Calu3 (cell line): ENCODE data around the gene NAT10. TPM values are rescaled to one million over a fixed set of nuclear protein-coding genes. Genes with fewer than 3 reads are reported as not detected.
"Not testable (repeated sequence)": the region's sequence is repeated elsewhere in the genome, so short reads cannot be mapped to it uniquely, and the experiment has no call there.

Experiments used
- BruUV-seq: library from RNA; stranded (reverse); fragments of 400-500 nt; replicated peaks from 2 replicates; lab custom pipeline; 2021; lab: Mats Ljungman, UMichigan
- CTCF ChIA-PET: fragments of 300-600 bp; sonication (Branson Sonifier 250); formaldehyde crosslinking; loops from one replicate; lab custom pipeline; 2022; ENCODE audit warnings: antibody characterized with exemption; lab: Charles Lee
- DNase-seq: peaks from one replicate; pipeline ENCODE4 v3.0.0; 2022
- H3K27ac Mint-ChIP-seq: one replicate; pipeline ENCODE4 v1.8.0; 2022; ENCODE audit warnings: mixed read lengths; ENCODE audit not compliant: unreplicated experiment
- H3K27me3 Mint-ChIP-seq: one replicate; pipeline ENCODE4 v1.8.0; 2022; ENCODE audit warnings: mixed read lengths; ENCODE audit not compliant: unreplicated experiment
- H3K36me3 Mint-ChIP-seq: one replicate; pipeline ENCODE4 v1.8.0; 2022; ENCODE audit warnings: mild to moderate bottlenecking, moderate library complexity, mixed read lengths; ENCODE audit not compliant: insufficient read depth, unreplicated experiment
- H3K4me1 Mint-ChIP-seq: one replicate; pipeline ENCODE4 v1.8.0; 2022; ENCODE audit warnings: mild to moderate bottlenecking, low read depth, mixed read lengths; ENCODE audit not compliant: unreplicated experiment
- H3K4me3 Mint-ChIP-seq: one replicate; pipeline ENCODE4 v1.8.0; 2022; ENCODE audit warnings: mild to moderate bottlenecking, low read depth, moderate library complexity, mixed read lengths; ENCODE audit not compliant: unreplicated experiment
- H3K9me3 Mint-ChIP-seq: one replicate; pipeline ENCODE4 v1.8.0; 2022; ENCODE audit warnings: low read depth, mixed read lengths; ENCODE audit not compliant: unreplicated experiment
- intact Hi-C: fragments of 100-400 bp; cut with micrococcal nuclease; formaldehyde crosslinking; loops from one replicate; pipeline ENCODE4 v1.10.0; 2022; ENCODE audit not compliant: unreplicated experiment
- total RNA-seq: library from RNA; stranded (reverse); gene quantifications from 2 replicates; pipeline ENCODE4 v1.2.3, GENCODE V29; 2022
- TF ChIP-seq, protein P1 (sequence below): fragments of 200-600 bp; IDR thresholded peaks from one replicate; pipeline ENCODE4 v1.8.0; 2022; ENCODE audit warnings: antibody characterized with exemption; ENCODE audit not compliant: unreplicated experiment

The NAT10 gene
- total RNA-seq, 1 experiment from 2014 or later = 80.1 TPM

DNA sequence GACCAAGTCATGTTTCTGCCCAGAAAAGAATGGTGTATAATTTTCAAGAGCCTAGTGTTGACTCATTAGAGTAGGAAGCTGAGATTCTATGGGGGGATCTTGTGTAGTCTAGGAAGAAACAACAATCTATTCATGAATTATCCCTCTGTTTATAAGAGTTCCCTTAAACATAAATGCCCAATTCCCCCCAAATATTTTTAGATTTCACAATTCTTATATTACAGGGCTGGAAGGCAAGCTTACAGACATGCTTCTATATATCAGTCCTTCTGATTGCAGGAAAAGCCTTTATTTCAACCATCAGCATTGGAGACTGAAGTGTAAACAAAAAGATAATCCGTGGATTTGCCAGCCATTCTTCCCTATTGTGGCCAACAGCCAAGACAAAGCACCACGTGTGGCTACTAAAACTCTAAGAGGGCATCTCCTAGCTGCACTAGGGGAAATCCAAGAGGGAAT, 71.4 kb downstream of the NAT10 start:
- Mint-ChIP-seq H3K9me3 (no peaks in the 10 kb centered on the region), H3K27ac (no peak overlapping the region), H3K4me1 (peaks cover 18% of the 10 kb centered on the region), H3K4me3 (no peak overlapping the region), H3K36me3 (peaks cover 10% of the 10 kb centered on the region), H3K27me3 (no peaks in the 10 kb centered on the region)
- BruUV-seq = no TSS peak
- TF ChIP-seq, protein P1, sequence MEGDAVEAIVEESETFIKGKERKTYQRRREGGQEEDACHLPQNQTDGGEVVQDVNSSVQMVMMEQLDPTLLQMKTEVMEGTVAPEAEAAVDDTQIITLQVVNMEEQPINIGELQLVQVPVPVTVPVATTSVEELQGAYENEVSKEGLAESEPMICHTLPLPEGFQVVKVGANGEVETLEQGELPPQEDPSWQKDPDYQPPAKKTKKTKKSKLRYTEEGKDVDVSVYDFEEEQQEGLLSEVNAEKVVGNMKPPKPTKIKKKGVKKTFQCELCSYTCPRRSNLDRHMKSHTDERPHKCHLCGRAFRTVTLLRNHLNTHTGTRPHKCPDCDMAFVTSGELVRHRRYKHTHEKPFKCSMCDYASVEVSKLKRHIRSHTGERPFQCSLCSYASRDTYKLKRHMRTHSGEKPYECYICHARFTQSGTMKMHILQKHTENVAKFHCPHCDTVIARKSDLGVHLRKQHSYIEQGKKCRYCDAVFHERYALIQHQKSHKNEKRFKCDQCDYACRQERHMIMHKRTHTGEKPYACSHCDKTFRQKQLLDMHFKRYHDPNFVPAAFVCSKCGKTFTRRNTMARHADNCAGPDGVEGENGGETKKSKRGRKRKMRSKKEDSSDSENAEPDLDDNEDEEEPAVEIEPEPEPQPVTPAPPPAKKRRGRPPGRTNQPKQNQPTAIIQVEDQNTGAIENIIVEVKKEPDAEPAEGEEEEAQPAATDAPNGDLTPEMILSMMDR = no peak
- DNase-seq = no peak
- intact Hi-C loops = loop anchor here (5.0 kb wide), 1 partner anchor 86 kb away; no protein-coding TSS in a partner anchor
- CTCF ChIA-PET = interaction anchor here (0.7 kb wide), 1 partner anchor 174 kb away, joined by 4 read pairs; no protein-coding TSS in a partner anchor

DNA sequence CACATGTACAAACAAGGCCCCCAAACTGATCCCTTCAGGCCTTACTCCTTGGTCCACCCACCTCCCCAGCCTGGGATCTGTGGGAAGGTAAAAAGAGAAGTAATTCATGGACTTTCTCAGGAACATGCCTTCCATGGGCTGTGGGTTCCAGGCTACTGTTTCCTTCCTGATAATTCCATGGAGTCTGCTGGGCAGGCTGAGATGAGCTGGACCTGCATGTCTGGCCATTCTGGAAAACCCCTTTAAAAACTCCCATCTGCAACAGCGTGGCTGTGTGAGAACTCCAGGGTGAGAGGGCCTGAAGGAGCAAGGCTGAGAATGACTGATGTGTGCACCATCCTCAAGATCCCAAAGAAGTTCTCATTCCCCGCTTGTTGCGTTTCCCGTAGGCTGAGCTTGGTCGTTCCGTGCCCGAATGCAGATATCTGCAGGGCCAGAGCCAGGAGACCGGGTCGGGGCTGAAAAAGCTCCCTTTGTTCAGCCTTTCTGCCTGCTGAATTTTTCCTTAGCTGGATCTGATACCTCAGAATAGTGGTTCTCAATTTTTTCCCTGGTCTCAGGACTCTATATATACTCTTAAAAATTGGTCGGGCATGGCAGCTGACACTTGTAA, 72.9 kb downstream of the NAT10 start:
- no TSS peak for BruUV-seq
- Mint-ChIP-seq H3K27me3 (no peaks in the 10 kb centered on the region), H3K4me1 (peaks cover 18% of the 10 kb centered on the region), H3K4me3 (no peak overlapping the region), H3K9me3 (no peaks in the 10 kb centered on the region), H3K36me3 (peaks cover 10% of the 10 kb centered on the region), H3K27ac (no peak overlapping the region)
- DNase-seq = no peak
- TF ChIP-seq, protein P1 = no peak
- intact Hi-C loops = loop anchor here (5.0 kb wide), 1 partner anchor 84 kb away; no protein-coding TSS in a partner anchor
- CTCF ChIA-PET = no interaction called here

DNA sequence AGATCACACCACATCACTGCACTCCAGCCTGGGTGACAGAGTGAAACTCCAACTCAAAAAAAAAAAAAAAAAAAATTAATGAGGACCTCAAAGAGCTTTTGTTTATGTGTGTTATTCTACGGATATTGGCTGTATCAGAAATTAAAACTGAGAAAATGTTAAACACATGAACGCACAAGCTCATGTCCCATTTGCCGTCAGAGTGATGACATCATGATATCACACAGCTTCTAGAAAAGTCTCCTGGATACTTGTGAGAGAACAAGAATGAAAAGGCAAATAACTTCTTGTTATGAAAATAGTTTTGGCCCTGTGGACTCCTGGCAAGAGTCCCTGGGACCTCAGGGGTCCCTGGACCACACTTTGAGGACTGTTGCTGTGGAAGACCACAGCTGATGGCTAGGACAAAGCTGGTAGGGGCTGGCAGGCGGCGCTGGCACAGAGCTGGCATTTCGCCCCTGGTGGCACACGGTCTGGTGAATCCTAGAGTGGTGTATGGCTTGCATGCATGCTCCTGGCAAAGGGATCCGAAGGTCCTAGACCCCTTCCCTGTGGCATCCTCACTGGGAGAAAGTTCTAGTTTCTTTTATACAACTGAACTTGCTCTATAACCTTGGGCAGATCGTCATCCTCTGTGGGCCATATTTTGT, 73.7 kb downstream of the NAT10 start:
- peaks cover 13% of the 10 kb centered on the region for H3K36me3 Mint-ChIP-seq
- DNase-seq = no peak
- BruUV-seq = no TSS peak
- H3K27ac Mint-ChIP-seq = no peak overlapping the region
- CTCF ChIA-PET = interaction anchor here (0.7 kb wide), 1 partner anchor 268 kb away, joined by 5 read pairs; no protein-coding TSS in a partner anchor
- H3K4me3 Mint-ChIP-seq = no peak overlapping the region
- TF ChIP-seq, protein P1 = no peak
- intact Hi-C loops = loop anchor here (5.0 kb wide), 1 partner anchor 83 kb away; no protein-coding TSS in a partner anchor
- H3K9me3 Mint-ChIP-seq = no peaks in the 10 kb centered on the region
- H3K27me3 Mint-ChIP-seq = no peaks in the 10 kb centered on the region
- peaks cover 18% of the 10 kb centered on the region for H3K4me1 Mint-ChIP-seq

DNA sequence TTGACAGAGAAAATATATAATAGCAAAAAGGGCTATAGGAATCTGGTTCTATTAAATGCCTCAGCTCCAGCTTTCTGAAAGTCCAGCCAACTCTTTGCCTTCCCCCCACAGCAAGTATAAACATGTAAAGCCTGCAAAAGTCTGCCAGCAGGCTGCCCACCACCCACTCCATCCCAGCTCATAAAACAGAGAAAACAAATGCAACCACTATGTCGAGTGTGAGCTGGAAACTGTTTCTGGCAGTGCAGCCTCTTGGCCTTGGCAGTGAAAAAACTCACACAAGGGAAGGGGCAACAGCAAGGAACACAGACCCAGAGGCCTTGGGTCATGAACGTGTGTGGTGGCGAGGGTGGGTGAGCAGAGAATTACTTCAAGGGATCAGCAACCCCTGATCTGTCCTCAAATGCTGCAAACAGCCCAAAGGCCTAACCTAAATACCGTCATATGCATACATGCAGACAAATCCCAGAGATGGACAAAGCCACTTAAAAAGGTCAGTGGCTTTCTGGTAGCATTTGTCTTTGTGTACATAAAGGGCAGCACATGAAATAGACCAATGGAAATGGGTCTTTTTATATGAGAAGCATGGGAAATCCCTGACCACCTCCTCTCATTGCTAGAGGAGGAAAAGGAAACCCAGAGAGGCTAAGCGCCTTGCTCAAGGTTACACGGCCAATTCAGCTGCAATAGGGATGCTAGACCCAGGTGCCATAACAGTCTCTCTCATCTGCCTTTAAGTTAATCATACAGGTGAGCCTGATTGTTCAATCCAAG, 74.8 kb downstream of the NAT10 start:
- intact Hi-C loops = no loop called here
- no TSS peak for BruUV-seq
- no peaks in the 10 kb centered on the region for H3K9me3 Mint-ChIP-seq
- DNase-seq = no peak
- CTCF ChIA-PET = interaction anchor here (1.1 kb wide), 1 partner anchor 178 kb away, joined by 4 read pairs; the partner anchor contains the start of gene ABTB2
- TF ChIP-seq, protein P1 = no peak
- no peak overlapping the region for H3K4me3 Mint-ChIP-seq
- H3K27me3 Mint-ChIP-seq = no peaks in the 10 kb centered on the region
- no peak overlapping the region for H3K27ac Mint-ChIP-seq
- peaks cover 9% of the 10 kb centered on the region for H3K4me1 Mint-ChIP-seq
- peaks cover 7% of the 10 kb centered on the region for H3K36me3 Mint-ChIP-seq

DNA sequence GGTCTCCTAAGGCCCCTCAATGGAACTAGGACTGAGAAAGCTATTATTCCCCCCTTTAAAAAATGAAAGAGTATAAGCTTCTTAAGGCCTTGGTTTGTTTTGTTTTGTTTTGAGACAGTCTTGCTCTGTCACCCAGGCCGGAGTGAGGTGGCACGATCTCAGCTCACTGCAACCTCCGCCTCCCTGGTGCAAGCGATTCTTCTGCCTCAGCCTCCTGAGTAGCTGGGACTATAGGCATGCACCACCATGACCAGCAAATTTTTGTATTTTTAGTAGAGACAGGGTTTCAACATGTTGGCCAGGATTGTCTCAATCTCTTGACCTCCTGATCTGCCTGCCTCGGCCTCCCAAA, 75.4 kb downstream of the NAT10 start:
- BruUV-seq, H3K4me3 Mint-ChIP-seq, H3K36me3 Mint-ChIP-seq, H3K27me3 Mint-ChIP-seq, H3K4me1 Mint-ChIP-seq, H3K27ac Mint-ChIP-seq, H3K9me3 Mint-ChIP-seq, intact Hi-C loops, DNase-seq: not testable (repeated sequence)
- CTCF ChIA-PET = interaction anchor here (1.1 kb wide), 1 partner anchor 177 kb away, joined by 4 read pairs; the partner anchor contains the start of gene ABTB2
